Liver (tissue), 3 donors: ENCODE measurements around the gene MYO3B.

Experiments
- CTCF ChIP-seq: fragments of 150-350 bp; IDR thresholded peaks from 2 replicates; pipeline ENCODE4 v1.5.1; 2017; ENCODE audit warnings: improper control_type of control experiment, low read depth, low read length; ENCODE audit not compliant: missing input control
- GABPA ChIP-seq, 2 donors: IDR thresholded peaks in 1 of 2; conservative IDR thresholded peaks in 1 of 2; 2 replicates each; pipeline ENCODE4 v1.6.1; 2016; ENCODE audit warnings: antibody characterized with exemption in 2 of 2, mild to moderate bottlenecking in 1 of 2, moderate library complexity in 1 of 2
- HNF4A ChIP-seq, 2 donors: conservative IDR thresholded peaks; 2 replicates each; pipeline ENCODE4 v1.6.1; 2016; ENCODE audit warnings: antibody characterized with exemption in 2 of 2, mild to moderate bottlenecking in 2 of 2
- MAX ChIP-seq: IDR thresholded peaks from 2 replicates; pipeline ENCODE4 v1.6.1; 2016; ENCODE audit warnings: antibody characterized with exemption
- REST ChIP-seq: IDR thresholded peaks from 2 replicates; pipeline ENCODE4 v1.6.1; 2016; ENCODE audit warnings: antibody characterized with exemption, mild to moderate bottlenecking
- TAF1 ChIP-seq: conservative IDR thresholded peaks from 2 replicates; pipeline ENCODE4 v1.6.1; 2016; ENCODE audit warnings: antibody characterized with exemption, mild to moderate bottlenecking
- YY1 ChIP-seq: IDR thresholded peaks from 2 replicates; pipeline ENCODE4 v1.6.1; 2016; ENCODE audit warnings: antibody characterized with exemption, mild to moderate bottlenecking
- donor health status: healthy.
- donor health status: healthy.

GRCh38 chr2:170365003-170365402, 187.1 kb downstream of the MYO3B start:
- TF ChIP-seq CTCF (no peak), TAF1 (no peak), HNF4A (conservative IDR thresholded peaks at IDR 0.05) (no peak), GABPA (IDR thresholded peaks at IDR 0.05 in 1 of 2, conservative IDR thresholded peaks at IDR 0.05 in 1 of 2) (no peak), MAX (no peak), REST (no peak), YY1 (no peak)
